ENCODE measurements around the gene DVL2.
"Not testable (repeated sequence)": the region's sequence is repeated elsewhere in the genome, so short reads cannot be mapped to it uniquely, and the experiment has no call there.

DNA sequence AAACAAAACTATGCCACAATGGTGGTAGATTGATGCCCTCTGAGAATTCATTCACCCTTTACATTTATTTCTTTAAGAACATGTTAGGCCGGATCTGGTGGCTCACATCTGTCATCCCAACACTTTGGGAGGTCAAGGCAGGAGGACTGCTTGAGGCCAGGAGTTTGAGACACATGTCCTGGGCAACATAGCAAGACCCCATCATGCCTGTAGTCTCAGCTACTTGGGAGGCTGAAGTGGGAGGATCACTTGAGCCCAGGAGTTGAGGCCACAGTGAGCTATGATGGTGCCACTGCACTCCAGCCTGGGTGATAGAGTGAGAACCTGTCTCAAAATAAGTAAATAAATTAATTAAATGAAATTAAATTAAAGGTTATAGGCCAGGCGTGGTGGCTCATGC, 52.2 kb downstream of the DVL2 start:
- TF ChIP-seq, protein P1, sequence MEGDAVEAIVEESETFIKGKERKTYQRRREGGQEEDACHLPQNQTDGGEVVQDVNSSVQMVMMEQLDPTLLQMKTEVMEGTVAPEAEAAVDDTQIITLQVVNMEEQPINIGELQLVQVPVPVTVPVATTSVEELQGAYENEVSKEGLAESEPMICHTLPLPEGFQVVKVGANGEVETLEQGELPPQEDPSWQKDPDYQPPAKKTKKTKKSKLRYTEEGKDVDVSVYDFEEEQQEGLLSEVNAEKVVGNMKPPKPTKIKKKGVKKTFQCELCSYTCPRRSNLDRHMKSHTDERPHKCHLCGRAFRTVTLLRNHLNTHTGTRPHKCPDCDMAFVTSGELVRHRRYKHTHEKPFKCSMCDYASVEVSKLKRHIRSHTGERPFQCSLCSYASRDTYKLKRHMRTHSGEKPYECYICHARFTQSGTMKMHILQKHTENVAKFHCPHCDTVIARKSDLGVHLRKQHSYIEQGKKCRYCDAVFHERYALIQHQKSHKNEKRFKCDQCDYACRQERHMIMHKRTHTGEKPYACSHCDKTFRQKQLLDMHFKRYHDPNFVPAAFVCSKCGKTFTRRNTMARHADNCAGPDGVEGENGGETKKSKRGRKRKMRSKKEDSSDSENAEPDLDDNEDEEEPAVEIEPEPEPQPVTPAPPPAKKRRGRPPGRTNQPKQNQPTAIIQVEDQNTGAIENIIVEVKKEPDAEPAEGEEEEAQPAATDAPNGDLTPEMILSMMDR (conservative IDR thresholded peaks at IDR 0.05; ENCODE audit: low read depth, low read length) = not testable (repeated sequence)
- TF ChIP-seq EZH2 (IDR thresholded peaks at IDR 0.05; ENCODE audit: low read length, unreplicated experiment) = not testable (repeated sequence)

Measured in PC-3 (cell line).